Measurements from ENCODE around the gene PTPRM. TPM values are rescaled to one million over a fixed set of nuclear protein-coding genes. Genes with fewer than 3 reads are reported as not detected.

PTPRM gene
- total and polyA plus RNA-seq, 4 donors, result 9.2 to 23.0 (median 12.7) TPM

DNA sequence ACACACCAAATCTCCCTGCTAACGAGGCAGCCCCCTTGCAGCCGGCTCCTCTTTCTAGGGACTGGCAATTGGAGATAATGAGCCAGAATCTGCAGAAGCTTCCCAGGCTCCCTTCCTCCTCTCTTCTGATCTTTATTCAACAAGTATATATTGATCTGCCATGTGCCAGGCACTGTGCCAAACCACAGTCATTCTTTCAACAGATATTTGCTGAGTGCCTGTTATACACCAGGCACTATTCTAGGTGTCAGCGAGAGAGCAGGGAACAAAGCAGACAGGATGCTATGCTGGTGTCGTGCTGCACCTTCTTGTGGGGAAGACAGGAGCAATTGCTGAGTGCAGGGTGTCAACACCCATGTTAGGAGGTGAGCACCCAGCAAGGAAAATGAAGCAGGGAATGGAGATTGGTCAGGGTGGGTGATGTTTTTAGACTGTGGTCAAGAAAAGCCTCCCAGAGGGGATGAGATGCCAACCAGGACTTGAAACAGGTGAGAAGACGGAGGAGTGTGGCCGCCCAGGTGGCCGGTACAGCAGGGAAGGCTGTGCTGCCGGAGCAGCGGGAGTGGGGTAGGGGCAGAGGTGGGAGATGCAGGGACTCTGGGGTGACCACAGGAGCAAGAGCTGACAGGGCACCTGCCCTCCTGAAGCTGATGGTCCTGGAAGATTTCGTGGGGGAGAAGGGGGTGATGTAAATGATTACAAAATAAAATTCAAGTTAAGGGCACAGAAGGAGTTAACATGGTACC, 734.5 kb downstream of the PTPRM start (continued):
- TF ChIP-seq FOXA1 (IDR thresholded peaks at IDR 0.05), result peak; percentile 66
- TF ChIP-seq, protein P1, sequence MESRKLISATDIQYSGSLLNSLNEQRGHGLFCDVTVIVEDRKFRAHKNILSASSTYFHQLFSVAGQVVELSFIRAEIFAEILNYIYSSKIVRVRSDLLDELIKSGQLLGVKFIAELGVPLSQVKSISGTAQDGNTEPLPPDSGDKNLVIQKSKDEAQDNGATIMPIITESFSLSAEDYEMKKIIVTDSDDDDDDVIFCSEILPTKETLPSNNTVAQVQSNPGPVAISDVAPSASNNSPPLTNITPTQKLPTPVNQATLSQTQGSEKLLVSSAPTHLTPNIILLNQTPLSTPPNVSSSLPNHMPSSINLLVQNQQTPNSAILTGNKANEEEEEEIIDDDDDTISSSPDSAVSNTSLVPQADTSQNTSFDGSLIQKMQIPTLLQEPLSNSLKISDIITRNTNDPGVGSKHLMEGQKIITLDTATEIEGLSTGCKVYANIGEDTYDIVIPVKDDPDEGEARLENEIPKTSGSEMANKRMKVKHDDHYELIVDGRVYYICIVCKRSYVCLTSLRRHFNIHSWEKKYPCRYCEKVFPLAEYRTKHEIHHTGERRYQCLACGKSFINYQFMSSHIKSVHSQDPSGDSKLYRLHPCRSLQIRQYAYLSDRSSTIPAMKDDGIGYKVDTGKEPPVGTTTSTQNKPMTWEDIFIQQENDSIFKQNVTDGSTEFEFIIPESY (IDR thresholded peaks at IDR 0.05), result peak; percentile 20

DNA sequence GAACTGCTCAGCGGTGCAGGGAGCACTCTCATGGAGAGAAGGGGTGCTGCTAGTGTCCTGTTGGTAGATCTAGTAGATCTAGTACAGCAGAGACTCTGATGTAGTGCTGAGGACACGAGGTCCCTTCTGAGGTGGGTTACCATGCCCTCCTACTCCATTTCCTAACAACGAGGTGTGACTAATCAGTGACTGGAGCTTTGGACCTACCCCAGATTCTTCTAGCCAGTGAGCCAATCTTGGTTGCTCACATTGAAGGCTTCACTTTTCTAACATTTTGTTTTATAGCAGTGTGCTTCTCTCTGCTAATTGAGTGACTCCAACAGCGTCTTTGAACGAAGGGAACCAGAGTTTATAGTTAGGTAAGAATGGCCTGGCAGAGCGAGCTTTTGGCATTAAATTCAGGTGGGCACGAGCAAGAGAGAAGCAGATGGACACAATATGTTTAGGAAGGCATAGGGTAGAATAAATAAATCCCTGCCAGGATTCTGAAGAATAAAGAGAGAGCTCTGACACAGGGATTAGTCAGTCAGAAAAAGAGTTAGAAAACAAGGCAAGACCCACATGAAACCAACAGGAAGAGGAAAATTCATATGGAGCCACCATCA, 736.1 kb downstream of the PTPRM start:
- Histone ChIP-seq H3K36me3 (ENCODE audit: control insufficient read depth in 4 of 4, insufficient read depth in 3 of 4, low read depth in 1 of 4, low read length in 3 of 4) (no peaks in the 10 kb centered on the region), H3K27ac (ENCODE audit: low read depth in 1 of 2, low read length in 2 of 2) (no peak overlapping the region), H3K4me1 (ENCODE audit: control insufficient read depth in 4 of 4, insufficient read depth in 4 of 4, low read length in 3 of 4) (peaks cover 3 to 18% (median 14%) of the 10 kb centered on the region in 4 donors), H3K9me3 (ENCODE audit: control insufficient read depth in 4 of 4, low read length in 3 of 4) (no peaks in the 10 kb centered on the region), H3K9ac (ENCODE audit: low read depth in 1 of 2, low read length in 2 of 2) (no peak overlapping the region), H3K27me3 (ENCODE audit: control insufficient read depth in 4 of 4, insufficient read depth in 4 of 4, low read length in 3 of 4) (no peaks in the 10 kb centered on the region), H3K4me3 (ENCODE audit: low read depth in 1 of 3, low read length in 3 of 3) (no peak overlapping the region)
- TF ChIP-seq, protein P2, sequence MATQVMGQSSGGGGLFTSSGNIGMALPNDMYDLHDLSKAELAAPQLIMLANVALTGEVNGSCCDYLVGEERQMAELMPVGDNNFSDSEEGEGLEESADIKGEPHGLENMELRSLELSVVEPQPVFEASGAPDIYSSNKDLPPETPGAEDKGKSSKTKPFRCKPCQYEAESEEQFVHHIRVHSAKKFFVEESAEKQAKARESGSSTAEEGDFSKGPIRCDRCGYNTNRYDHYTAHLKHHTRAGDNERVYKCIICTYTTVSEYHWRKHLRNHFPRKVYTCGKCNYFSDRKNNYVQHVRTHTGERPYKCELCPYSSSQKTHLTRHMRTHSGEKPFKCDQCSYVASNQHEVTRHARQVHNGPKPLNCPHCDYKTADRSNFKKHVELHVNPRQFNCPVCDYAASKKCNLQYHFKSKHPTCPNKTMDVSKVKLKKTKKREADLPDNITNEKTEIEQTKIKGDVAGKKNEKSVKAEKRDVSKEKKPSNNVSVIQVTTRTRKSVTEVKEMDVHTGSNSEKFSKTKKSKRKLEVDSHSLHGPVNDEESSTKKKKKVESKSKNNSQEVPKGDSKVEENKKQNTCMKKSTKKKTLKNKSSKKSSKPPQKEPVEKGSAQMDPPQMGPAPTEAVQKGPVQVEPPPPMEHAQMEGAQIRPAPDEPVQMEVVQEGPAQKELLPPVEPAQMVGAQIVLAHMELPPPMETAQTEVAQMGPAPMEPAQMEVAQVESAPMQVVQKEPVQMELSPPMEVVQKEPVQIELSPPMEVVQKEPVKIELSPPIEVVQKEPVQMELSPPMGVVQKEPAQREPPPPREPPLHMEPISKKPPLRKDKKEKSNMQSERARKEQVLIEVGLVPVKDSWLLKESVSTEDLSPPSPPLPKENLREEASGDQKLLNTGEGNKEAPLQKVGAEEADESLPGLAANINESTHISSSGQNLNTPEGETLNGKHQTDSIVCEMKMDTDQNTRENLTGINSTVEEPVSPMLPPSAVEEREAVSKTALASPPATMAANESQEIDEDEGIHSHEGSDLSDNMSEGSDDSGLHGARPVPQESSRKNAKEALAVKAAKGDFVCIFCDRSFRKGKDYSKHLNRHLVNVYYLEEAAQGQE (IDR thresholded peaks at IDR 0.05), result no peak
- TF ChIP-seq RXRA (IDR thresholded peaks at IDR 0.05) (no peak), TAF1 (conservative IDR thresholded peaks at IDR 0.05) (no peak), NR2F2 (IDR thresholded peaks at IDR 0.05) (no peak), FOXA2 (IDR thresholded peaks at IDR 0.05) (no peak), EGR1 (IDR thresholded peaks at IDR 0.05; ENCODE audit: low read depth in 2 of 2) (no peak), YY1 (IDR thresholded peaks at IDR 0.05) (no peak), FOXA1 (IDR thresholded peaks at IDR 0.05) (no peak), JUND (IDR thresholded peaks at IDR 0.05) (no peak), HNF4G (IDR thresholded peaks at IDR 0.05) (no peak), GABPA (IDR thresholded peaks at IDR 0.05 in 1 of 2, conservative IDR thresholded peaks at IDR 0.05 in 1 of 2) (no peak), RAD21 (IDR thresholded peaks at IDR 0.05) (no peak), SP1 (IDR thresholded peaks at IDR 0.05) (no peak), HNF4A (conservative IDR thresholded peaks at IDR 0.05) (no peak)
- TF ChIP-seq, protein P3, sequence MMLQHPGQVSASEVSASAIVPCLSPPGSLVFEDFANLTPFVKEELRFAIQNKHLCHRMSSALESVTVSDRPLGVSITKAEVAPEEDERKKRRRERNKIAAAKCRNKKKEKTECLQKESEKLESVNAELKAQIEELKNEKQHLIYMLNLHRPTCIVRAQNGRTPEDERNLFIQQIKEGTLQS (IDR thresholded peaks at IDR 0.05), result no peak
- TF ChIP-seq, protein P4, sequence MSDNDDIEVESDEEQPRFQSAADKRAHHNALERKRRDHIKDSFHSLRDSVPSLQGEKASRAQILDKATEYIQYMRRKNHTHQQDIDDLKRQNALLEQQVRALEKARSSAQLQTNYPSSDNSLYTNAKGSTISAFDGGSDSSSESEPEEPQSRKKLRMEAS (IDR thresholded peaks at IDR 0.05), result no peak
- TF ChIP-seq, protein P5, sequence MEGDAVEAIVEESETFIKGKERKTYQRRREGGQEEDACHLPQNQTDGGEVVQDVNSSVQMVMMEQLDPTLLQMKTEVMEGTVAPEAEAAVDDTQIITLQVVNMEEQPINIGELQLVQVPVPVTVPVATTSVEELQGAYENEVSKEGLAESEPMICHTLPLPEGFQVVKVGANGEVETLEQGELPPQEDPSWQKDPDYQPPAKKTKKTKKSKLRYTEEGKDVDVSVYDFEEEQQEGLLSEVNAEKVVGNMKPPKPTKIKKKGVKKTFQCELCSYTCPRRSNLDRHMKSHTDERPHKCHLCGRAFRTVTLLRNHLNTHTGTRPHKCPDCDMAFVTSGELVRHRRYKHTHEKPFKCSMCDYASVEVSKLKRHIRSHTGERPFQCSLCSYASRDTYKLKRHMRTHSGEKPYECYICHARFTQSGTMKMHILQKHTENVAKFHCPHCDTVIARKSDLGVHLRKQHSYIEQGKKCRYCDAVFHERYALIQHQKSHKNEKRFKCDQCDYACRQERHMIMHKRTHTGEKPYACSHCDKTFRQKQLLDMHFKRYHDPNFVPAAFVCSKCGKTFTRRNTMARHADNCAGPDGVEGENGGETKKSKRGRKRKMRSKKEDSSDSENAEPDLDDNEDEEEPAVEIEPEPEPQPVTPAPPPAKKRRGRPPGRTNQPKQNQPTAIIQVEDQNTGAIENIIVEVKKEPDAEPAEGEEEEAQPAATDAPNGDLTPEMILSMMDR (IDR thresholded peaks at IDR 0.05; ENCODE audit: low read depth, low read length, missing input control), result no peak
- TF ChIP-seq, protein P1 (IDR thresholded peaks at IDR 0.05), result no peak
- WGBS, result 92% methylated on average over 7 of the region's 7 CpGs
- DNase-seq (ENCODE audit: low spot score), result no peak
